Loucy (cell line): ENCODE measurements around the gene PRKD3.

Source experiments
- CTCF ChIP-seq: fragments of 200-600 bp; sonication (generic); conservative IDR thresholded peaks from 2 replicates; pipeline ENCODE4 v1.5.1; 2014; ENCODE audit warnings: mild to moderate bottlenecking, antibody characterized with exemption, low read length
- EZH2phosphoT487 ChIP-seq: fragments of 200-600 bp; IDR thresholded peaks from 2 replicates; pipeline ENCODE4 v1.6.1; 2018; ENCODE audit warnings: antibody characterized with exemption, mild to moderate bottlenecking, moderate library complexity, borderline replicate concordance

GRCh38 chr2:37316181-37316580 is 8.5 kb downstream of the PRKD3 start:
- no peak for TF ChIP-seq CTCF
- no peak for TF ChIP-seq EZH2phosphoT487
